HG03159 (cell line): ENCODE data around the gene GCN1.

Experiments used
- ATAC-seq: cut with Tn5 transposase; IDR thresholded peaks from one replicate; pipeline ENCODE4 v1.9.1; 2021; ENCODE audit warnings: mild to moderate bottlenecking, moderate library complexity; ENCODE audit not compliant: unreplicated experiment

Gene GCN1

DNA sequence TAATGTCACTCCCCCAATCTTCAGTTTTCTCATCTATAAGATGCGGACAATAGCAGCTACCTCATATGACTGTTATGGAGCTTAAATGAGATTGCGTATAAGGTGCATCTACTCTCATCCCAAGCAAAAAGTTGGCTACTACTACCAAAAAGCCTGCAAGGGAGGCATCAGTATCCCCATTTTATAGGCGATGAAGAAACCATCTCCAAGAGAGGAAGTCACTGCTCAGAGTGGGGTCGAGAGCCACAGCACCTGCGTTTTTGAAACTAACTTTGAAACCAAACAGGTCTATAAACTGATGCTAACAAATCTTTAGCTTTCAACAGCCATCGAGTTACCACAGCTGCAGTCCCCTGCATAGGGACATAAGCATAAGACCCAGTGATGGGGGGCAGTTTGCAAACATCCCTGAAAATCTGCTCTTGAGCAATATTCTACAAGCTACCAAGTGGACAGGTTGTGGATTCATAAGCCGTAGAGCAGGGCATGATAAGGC, 3.5 kb downstream of the GCN1 start:
- ATAC-seq = no peak

DNA sequence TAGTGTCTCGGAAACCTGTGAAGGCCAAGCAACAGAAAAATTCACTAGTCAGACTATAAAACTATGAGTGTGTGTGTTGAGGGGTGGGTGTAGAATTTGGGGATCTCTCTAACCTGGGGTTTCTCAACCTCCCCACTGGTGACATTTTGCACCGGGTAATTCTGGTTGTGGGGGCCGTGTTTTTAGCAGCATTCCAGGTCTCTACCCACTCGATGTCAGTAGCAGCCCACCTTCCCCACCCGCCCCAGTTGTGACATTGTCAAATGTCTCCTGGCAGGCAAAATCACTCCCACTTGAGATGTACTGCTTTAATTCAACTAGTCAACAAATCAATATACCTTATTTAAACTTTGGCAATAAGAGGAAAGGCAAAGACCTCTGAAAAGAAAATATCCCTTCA, 4.1 kb downstream of the GCN1 start:
- ATAC-seq = no peak

DNA sequence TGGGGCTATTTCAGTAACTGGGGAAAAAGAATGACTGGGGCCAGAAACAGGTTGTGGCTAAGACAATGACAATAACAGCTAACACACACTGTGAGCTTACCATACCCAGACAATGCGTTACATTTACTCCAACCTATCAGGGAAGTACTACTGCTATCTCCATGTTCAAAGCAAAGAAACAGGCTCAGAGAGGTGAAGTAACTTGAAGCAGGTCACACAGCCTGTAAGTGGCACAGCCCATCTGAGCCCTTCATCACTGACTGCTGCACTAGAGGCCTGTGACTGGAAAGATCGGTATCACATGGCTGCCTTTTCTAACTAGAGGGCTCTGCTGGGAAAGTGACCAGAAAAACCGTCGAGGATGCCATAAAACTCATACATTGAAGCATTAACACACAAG, 7.9 kb downstream of the GCN1 start:
- no peak for ATAC-seq

DNA sequence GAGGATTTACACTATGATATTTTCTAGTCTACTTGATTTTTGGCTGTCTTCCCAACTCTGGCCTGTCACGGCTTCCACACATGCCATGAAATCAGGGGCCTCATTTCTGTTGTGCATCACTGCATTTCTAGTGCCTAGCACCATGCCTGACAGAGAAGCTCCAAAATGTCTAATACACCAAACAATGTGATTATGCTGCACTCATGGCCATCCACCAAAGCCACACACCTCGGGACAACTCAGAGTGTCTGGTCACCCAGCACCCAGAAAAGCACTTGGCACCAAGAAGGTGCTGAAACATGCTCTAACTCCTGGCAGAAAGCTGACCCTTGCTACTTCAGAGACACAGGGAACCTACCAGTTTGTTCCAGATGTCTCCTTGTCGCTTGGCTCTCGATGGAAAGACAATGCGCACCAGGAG, 11.3 kb downstream of the GCN1 start:
- ATAC-seq = no peak

DNA sequence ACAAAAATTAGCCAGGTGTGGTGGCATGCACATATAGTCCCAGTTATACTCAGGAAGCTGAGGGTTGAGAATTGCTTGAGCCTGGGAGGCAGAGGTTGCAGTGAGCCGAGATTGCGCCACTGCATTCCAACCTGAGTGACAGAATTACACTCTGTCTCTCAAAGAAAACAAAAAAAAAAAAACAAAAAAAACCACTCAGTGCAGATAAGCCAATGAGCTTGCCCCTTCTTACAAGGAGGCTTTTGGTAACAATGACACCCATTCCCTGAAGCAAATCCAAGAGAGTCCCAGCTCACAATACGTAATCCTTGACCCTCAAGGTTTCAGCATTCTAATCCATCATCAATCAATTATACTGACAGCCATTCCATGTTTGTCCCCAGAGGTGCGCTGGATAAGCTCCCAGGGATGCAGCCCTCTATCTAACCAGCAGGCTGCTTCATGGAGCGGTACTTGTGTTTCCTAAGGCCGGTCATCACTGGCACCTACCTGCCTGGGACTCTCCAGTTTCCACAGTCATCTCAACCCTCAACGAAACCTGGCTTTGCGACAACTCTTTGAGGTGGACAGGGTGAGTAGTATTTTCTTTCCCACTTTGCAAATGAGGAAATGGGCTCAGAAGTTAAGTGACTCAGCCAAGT, 12.4 kb downstream of the GCN1 start:
- ATAC-seq = no peak

DNA sequence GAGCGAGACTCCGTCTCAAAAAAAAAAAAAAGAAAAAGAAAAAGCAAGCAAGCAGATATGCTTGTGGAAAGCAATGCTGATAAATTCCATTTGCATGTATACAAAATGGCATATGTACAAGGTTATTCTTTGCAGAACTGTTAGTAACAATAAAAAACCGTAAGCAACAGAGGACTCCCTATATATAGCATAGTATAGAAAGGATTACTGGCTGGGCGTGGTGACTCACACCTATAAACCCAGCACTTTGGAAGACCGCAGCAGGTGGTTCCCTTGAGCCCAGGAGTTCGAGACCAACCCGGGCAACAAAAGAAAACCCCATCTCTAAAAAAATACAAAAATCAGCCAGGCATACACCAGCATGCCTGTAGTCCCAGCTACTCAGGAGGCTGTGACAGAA, 13.5 kb downstream of the GCN1 start:
- ATAC-seq = no peak

DNA sequence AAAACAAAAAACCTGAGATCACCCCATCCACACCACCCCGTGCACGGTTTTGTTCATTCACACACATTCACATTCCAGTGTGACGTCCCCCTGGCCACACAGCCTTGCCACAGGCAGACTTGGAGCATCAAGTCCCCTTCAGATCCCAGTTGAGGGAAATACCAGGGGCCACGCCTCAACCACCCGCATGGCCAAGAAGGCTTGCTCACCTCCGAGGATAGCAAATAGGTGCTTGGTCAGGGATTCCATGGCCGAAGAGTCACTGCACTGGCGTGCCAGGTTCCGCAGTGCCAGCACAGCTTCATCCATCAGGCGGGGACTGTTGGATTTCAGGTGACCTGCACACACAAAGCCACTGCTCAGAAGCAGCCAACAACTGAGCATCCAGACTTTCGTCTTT, 19.0 kb downstream of the GCN1 start:
- ATAC-seq = no peak

DNA sequence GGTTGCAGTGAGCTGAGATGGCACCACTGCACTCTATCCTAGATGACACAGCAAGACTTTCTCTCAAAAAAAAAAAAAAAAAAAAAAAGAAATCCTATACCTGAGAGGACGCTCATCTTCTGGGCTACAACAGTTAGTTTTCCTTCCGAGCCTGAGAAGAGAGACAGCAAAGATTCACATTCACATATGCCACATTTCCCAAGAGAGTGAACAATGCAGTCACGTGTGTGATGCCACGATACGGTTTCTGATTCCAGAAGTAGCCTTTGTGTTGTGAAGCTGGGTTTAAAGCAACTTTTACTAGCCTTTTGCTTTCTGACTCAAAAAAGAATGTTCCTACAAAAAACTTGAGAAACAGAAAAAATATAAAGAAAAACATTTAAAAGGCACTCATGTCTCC, 19.5 kb downstream of the GCN1 start:
- ATAC-seq = no peak

DNA sequence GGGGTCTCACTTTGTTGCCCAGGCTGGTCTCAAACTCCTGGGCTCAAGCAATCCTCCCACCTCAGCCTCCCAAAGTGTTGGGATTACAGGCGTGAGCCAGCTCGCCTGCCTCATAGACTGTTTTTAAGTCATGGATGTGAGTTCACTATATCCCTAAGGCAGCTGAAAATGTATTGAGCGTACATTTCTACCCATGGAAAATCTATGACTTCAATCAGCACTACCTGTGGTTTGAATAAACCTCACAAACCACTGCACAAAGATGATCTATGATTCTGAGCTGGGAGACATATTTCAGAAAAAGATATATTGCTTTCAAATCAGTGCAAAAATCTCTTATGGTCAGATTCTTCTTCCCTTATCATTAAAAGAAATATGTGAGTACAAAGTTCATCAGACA, 22.5 kb downstream of the GCN1 start:
- ATAC-seq = no peak

DNA sequence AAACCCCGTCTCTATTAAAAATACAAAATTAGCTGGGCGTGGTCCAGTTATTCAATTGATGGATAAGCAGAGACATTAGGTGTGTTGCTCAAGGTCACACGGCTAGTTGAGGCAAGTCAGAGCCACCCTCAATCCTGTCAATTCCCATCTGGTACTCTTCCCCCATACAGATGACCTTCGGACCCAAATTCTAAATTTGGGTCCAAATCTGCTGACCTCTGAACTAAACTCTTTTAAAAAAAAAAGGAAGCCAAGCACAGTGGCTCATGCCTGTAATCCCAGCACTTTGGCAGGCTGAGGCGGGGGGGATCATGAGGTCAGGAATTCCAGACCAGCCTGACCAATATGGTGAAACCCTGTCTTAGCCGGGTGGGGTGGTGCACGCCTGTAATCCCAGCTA, 23.9 kb downstream of the GCN1 start:
- ATAC-seq = no peak

DNA sequence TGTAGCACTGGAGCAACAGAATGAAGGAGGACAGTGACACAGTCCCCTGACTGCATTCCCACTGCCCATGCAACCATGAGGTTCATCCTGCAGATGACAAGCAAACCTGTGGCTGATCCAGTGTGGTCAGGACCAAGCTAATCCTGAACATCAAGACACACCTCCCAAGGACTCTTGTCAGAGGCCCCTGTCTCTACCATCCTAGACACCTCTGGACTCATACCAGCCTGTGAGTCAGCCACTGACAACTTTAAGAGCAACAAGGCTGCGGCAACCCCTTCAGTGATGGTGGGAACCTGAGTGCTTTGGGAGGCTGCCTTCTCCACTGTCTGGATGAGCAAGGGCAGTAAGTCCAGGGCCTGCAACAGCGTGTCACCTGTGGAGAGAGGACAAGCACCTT, 24.6 kb downstream of the GCN1 start:
- no peak for ATAC-seq

DNA sequence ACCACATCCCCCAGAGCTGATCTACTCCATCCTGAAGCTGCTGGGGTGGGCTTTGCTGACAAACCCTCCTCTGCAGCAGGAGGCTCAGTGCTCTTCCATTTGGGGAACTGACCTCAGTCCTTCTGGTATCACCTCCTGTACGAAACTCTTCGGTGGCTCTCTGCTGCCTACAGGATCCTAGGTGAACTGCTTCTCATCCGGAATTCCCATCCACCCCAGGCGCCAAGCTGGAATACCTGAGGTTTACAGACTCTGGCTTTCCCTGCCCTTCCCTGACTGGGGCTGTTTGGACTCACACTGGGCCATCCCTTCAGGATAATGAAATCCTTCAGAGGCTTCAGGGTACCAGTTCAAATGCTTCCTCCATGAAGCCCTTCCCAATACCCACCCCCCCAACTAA, 26.2 kb downstream of the GCN1 start:
- no peak for ATAC-seq

DNA sequence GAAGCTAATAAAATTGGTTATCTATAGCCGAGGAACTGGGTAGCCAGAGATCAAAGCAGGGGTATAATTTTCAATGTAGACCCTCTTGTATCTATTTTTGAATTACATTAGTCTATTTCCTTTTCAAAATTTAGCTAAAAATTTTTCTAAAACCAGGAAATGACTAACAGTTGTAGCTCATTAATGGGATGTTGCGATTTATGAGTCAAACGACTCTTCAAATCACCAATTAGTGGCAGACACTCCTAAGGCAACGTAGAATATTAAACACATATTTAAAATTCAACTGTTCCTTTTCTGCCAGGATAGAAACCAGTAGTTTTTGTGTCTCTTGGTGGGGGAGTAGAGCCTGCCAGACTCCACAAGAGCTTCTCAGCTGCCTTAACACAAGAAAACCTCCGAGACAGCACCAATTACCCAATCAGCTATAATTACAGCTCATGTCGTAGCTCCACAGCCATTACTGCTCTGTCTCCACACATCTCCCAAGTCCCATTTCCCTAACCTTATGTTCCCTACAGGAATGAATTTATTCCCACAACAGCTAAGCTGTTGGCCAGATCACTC, 26.9 kb downstream of the GCN1 start:
- ATAC-seq = no peak

DNA sequence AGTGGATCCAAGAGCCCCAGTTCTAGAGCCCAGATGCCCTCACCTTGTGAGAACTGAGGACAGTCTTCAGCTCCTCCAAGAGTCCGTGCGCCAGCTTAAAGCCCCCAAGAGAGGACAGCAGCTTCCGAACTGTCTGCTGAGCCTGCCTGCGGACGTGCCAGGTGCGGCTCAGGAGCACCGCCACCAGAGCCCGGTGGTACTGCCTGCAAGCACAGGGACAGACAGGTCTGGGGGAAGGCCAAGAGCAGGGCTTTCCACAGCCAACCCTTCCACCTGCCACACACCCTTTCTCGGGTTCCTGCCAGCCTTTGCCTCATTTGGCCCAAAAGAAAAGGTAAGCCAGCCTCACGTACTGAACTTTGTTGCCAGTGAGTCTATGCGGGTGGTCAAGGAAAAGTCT, 30.2 kb downstream of the GCN1 start:
- no peak for ATAC-seq

DNA sequence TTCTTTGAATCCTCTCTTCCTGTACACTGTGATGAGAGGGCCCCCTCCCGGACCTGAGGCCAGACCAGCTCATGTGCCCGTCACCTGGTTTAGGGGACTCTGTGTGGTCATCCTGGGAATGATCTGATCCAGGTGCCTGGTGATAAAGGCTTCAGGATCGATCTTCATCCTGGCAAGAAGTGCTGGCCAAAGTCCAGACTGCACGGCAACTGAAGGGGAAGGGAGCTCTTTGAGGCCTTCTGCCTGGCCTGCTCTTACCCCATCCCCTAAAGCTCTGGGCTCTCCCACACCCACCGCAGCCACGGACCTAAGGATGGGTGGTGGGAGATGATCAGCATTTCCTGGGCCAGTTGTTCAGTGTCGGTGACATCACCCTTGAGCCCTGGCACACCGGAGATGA, 31.8 kb downstream of the GCN1 start:
- no peak for ATAC-seq

DNA sequence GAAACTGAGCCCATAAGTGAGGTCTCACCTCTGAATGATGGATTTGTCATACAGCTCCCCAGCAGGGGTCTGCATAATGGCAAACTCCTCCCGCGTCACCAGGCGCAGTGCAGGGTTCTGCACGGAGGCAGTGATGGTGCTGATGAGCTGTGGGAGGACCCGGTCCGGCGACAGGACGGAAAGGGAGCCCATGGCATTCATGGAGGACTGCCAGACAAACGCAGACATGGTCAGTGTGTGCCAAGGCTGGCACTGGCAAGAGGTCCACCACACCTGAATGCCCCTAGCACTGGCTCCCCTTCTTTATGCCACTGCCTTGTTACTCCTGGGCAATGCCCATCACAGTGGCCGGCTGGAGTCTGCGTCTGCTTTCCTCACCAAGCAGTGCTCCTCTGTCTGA, 32.7 kb downstream of the GCN1 start:
- ATAC-seq = no peak

DNA sequence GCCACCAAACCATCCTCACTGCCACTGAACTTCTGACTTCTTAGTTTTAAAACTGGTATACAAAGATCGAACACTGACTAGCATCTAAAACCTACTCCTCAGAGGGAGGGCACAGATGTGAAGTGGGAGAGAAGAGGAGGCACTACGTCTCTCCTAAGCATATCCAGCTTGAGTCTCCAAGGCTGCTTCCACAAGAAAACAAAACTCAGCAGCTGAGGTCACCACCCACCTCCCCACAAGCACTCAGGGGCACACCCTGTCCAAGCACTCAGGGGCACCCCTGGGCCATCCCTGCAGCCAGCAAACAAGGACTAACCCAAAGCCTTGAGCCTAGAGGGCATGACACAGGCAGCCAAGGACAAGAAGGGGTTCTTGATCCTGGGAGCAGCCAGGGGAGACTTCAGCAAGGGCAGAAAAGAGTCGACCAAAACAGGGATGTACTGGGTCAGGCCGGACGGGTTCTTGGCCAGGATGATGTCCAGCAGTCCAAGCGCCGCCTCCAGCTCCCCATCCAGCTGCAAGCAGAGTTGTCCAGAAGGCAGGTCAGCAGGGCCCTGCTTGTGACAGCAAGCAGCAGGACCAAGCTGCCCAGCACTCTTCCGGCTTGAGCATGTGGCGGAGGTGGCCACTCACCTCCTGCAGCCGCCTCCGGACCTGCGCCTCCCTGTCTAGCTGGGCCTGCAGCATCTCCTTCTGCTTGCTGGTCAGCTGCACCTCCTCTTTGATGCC, 34.8 kb downstream of the GCN1 start:
- no peak for ATAC-seq

DNA sequence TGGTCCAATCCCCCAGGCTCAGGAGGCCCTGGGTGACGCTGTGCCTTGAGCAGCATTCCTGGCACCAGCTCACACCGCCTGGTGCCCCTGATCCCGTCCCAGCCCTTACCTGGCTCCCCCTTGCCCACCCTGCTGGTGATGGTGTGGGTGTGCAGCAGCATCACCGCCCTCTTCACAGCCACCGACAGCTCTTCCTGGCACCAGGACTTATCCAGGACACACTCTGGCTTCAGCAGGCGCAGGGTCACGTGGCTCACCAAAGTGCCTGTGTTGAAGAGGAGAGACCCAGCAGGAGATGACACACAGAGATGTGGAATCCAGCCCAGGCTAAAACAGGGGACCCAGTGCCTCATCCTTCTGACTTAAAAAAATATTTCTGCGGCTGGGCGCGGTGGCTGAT, 36.2 kb downstream of the GCN1 start:
- no peak for ATAC-seq

DNA sequence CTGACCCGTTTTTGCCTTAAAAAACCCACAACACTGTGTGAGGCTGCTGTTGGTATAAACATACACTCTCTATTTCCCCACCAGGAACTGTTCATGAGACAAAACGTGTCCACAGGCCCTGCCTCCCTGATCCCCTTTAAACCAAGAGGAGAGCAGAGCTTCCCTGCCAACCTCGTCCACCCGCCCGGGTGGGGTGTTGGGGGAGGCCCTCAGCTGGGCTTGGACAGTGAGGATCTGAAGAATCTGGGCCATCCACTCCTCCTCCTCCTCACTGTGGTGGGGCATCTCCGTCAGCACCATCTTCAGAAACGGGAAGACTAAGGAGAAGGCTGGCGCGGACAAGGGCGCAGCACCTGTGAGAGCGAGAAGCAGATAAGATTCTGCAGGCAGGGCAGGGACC, 36.8 kb downstream of the GCN1 start:
- no peak for ATAC-seq

DNA sequence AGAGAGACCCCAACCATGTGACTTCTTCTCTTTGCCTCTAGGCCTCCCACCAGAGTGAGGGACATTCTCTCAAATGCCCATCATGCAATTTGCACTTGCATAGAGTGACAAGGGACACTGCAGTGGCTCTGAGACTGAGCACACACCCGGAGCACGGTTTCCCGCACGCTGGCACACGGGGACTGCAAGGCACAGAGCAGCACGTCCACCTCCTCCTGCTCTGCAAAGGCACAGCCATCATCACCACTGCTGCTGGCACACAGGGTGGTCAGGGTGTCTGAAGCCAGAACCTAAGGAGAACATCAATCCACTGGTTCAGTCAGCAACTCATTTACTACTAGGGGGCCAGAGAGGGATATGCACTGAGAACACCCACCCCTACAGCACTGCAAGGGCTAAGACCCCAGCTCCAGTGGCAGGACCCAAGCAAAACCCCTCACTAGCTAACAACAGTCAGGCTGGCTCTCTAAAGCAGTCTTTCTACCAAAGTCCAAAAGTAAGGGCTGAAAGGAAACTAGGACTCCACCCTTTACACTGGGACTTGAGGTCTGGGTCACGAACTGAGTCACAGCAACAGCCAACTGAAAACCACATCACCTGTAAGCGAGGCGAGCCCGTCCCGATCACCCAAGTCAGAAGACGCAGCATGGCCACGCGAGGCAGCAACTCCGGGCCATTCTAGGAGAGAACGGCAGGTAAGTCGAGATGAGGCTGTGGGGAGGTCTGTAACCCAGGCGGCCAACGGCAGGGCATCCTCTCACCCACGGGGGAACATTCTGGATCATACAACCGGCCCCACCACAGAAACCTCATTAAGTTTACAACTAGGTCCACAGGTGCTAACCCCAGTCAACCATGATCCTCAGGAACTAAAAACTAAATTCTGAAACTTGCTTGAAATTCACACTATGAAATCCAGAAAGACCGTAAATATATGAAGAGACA, 37.9 kb downstream of the GCN1 start:
- no peak for ATAC-seq

DNA sequence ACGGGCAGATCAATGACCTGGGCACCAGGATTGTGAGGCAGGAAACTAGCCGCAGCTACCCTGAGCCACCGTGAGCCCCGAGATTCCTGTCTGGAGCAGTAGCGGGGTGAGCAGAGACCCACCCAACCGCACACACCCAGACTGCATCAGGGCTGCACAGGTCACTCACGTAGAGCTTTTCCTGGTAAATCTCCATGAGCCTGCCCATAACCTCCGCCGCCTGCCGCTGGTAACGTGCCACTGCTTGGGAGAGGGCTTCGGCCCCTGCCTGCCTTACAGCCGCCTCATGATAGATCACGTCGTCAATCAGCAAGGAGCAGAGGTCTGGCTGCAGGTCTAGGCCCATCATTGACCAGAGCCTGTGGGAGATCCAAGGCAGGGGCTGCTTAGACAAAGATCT, 39.4 kb downstream of the GCN1 start:
- ATAC-seq = no peak
